WI38 (cell line): ENCODE measurements around the gene C9orf153.

ENCODE experiments used
- H3K4me3 ChIP-seq: 2 replicates; pipeline ENCODE4 v1.5.1; 2011; ENCODE audit warnings: low read depth, mild to moderate bottlenecking, control low read depth, low read length
- CTCF ChIP-seq: IDR thresholded peaks from 2 replicates; pipeline ENCODE4 v1.5.1; 2012; ENCODE audit warnings: low read depth, mild to moderate bottlenecking, control low read depth, low read length

C9orf153 gene

GRCh38 chr9:86181379-86182315 is 77.8 kb downstream of the C9orf153 start:
- no peak overlapping the region for H3K4me3 ChIP-seq
- no peak for TF ChIP-seq CTCF

GRCh38 chr9:86178503-86178902 is 81.0 kb downstream of the C9orf153 start:
- TF ChIP-seq CTCF: no peak
- no peak overlapping the region for H3K4me3 ChIP-seq

- H3K4me3 ChIP-seq: no peak overlapping the region
- TF ChIP-seq CTCF: no peak
Observed at GRCh38 chr9:86177995-86178394, 81.5 kb downstream of the C9orf153 start.

- no peak overlapping the region for H3K4me3 ChIP-seq
- no peak for TF ChIP-seq CTCF
Observed at GRCh38 chr9:86176468-86176867, 83.0 kb downstream of the C9orf153 start.

DNA sequence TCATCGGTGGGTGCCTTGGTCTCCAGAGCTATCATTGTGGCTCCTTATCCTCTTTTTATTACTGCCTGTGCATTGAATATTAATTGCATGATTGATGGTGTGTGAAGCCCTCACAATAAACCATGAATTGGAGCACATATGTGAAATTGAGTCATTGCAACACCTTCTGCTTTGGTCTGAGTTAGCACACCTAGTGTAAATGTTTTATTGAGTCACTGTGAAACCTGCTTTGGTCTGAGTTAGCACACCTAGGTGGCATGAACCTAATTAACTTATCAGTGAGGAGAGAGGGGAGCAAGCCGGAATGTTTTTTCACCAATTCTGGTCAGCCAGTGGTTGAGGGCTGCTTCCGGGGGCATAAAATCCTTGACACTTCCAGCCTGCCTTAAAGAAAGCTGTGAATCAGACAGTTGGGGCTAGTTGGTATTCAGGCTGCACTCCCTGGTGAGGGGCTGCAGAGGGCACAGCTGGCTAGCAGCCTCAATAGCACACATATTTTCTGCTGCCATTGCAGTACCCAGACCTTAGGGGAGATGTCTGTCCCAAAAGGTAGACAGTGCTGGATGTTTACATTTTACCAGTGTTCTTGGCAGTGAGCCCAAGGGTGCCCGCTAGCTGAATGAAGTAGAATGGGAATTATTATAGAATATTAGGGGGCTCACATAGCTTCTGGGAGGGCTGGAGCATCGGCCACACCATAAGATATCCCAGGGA is 83.6 kb downstream of the C9orf153 start:
- H3K4me3 ChIP-seq: no peak overlapping the region
- TF ChIP-seq CTCF: no peak

GRCh38 chr9:86175223-86175622 is 84.2 kb downstream of the C9orf153 start:
- no peak overlapping the region for H3K4me3 ChIP-seq
- no peak for TF ChIP-seq CTCF
